Liver (tissue), 9 donors: ENCODE data around the gene CHD5. TPM values are rescaled to one million over a fixed set of nuclear protein-coding genes. Genes with fewer than 3 reads are reported as not detected.

Source experiments
- DNase-seq: peaks from one replicate; pipeline ENCODE4 v3.0.0-alpha.2; 2017; ENCODE audit warnings: low spot score
- H3K27ac ChIP-seq, 2 donors: one replicate each; pipeline ENCODE4 v1.7.0; 2013; ENCODE audit warnings: inconsistent platforms in 2 of 2, low read length in 2 of 2, control low read depth in 1 of 2, low read depth in 1 of 2, mild to moderate bottlenecking in 1 of 2
- H3K27me3 ChIP-seq, 4 donors: one replicate each; pipeline versions ENCODE4 v1.6.1 to v1.7.0; 2013; ENCODE audit warnings: low read length in 3 of 4, inconsistent platforms in 1 of 4, mild to moderate bottlenecking in 1 of 4, moderate library complexity in 1 of 4; ENCODE audit not compliant: control insufficient read depth in 4 of 4, insufficient read depth in 4 of 4
- H3K36me3 ChIP-seq, 4 donors: one replicate each; pipeline versions ENCODE4 v1.6.1 to v1.7.0; 2013; ENCODE audit warnings: low read length in 3 of 4, mild to moderate bottlenecking in 3 of 4, low read depth in 1 of 4, moderate library complexity in 1 of 4; ENCODE audit not compliant: control insufficient read depth in 4 of 4, insufficient read depth in 3 of 4
- H3K4me1 ChIP-seq, 4 donors: one replicate each; pipeline versions ENCODE4 v1.6.1 to v1.7.0; 2013; ENCODE audit warnings: low read length in 3 of 4, mild to moderate bottlenecking in 3 of 4, moderate library complexity in 1 of 4; ENCODE audit not compliant: control insufficient read depth in 4 of 4, insufficient read depth in 4 of 4
- H3K4me3 ChIP-seq, 3 donors: one replicate each; pipeline versions ENCODE4 v1.6.1 to v1.7.0; 2013; ENCODE audit warnings: low read length in 3 of 3, control low read depth in 1 of 3, low read depth in 1 of 3, mild to moderate bottlenecking in 1 of 3
- H3K9ac ChIP-seq, 2 donors: one replicate each; pipeline ENCODE4 v1.7.0; 2013; ENCODE audit warnings: low read length in 2 of 2, mild to moderate bottlenecking in 2 of 2, moderate library complexity in 2 of 2, control low read depth in 1 of 2, low read depth in 1 of 2
- H3K9me3 ChIP-seq, 4 donors: one replicate each; pipeline versions ENCODE4 v1.6.1 to v1.7.0; 2013; ENCODE audit warnings: low read length in 3 of 4; ENCODE audit not compliant: control insufficient read depth in 4 of 4
- ATF3 ChIP-seq: IDR thresholded peaks from 2 replicates; pipeline ENCODE4 v1.6.1; 2016; ENCODE audit warnings: antibody characterized with exemption
- CTCF ChIP-seq: fragments of 150-350 bp; IDR thresholded peaks from 2 replicates; pipeline ENCODE4 v1.5.1; 2017; ENCODE audit warnings: improper control_type of control experiment, low read depth, low read length; ENCODE audit not compliant: missing input control
- EGR1 ChIP-seq, 2 donors: IDR thresholded peaks; 2 replicates each; pipeline ENCODE4 v1.6.1; 2016 to 2018; ENCODE audit warnings: antibody characterized with exemption in 2 of 2, low read depth in 2 of 2
- FOXA1 ChIP-seq: IDR thresholded peaks from 2 replicates; pipeline ENCODE4 v1.6.1; 2016; ENCODE audit warnings: antibody characterized with exemption
- FOXA2 ChIP-seq: IDR thresholded peaks from 2 replicates; pipeline ENCODE4 v1.6.1; 2016; ENCODE audit warnings: antibody characterized with exemption
- GABPA ChIP-seq, 2 donors: IDR thresholded peaks in 1 of 2; conservative IDR thresholded peaks in 1 of 2; 2 replicates each; pipeline ENCODE4 v1.6.1; 2016; ENCODE audit warnings: antibody characterized with exemption in 2 of 2, mild to moderate bottlenecking in 1 of 2, moderate library complexity in 1 of 2
- HNF4A ChIP-seq, 2 donors: conservative IDR thresholded peaks; 2 replicates each; pipeline ENCODE4 v1.6.1; 2016; ENCODE audit warnings: antibody characterized with exemption in 2 of 2, mild to moderate bottlenecking in 2 of 2
- HNF4G ChIP-seq: IDR thresholded peaks from 2 replicates; pipeline ENCODE4 v1.6.1; 2016; ENCODE audit warnings: antibody characterized with exemption
- JUND ChIP-seq, 2 donors: IDR thresholded peaks; 2 replicates each; pipeline ENCODE4 v1.6.1; 2016; ENCODE audit warnings: antibody characterized with exemption in 2 of 2
- MAX ChIP-seq: IDR thresholded peaks from 2 replicates; pipeline ENCODE4 v1.6.1; 2016; ENCODE audit warnings: antibody characterized with exemption
- NR2F2 ChIP-seq: IDR thresholded peaks from 2 replicates; pipeline ENCODE4 v1.6.1; 2016; ENCODE audit warnings: antibody characterized with exemption
- RAD21 ChIP-seq, 2 donors: IDR thresholded peaks; 2 replicates each; pipeline ENCODE4 v1.6.1; 2016; ENCODE audit warnings: antibody characterized with exemption in 2 of 2, mild to moderate bottlenecking in 2 of 2
- REST ChIP-seq: IDR thresholded peaks from 2 replicates; pipeline ENCODE4 v1.6.1; 2016; ENCODE audit warnings: antibody characterized with exemption, mild to moderate bottlenecking
- RXRA ChIP-seq, 2 donors: IDR thresholded peaks; 2 replicates each; pipeline ENCODE4 v1.6.1; 2017 to 2018; ENCODE audit warnings: antibody characterized with exemption in 2 of 2, mild to moderate bottlenecking in 1 of 2
- SP1 ChIP-seq: IDR thresholded peaks from 2 replicates; pipeline ENCODE4 v1.6.1; 2018; ENCODE audit warnings: antibody characterized with exemption, mild to moderate bottlenecking
- TAF1 ChIP-seq: conservative IDR thresholded peaks from 2 replicates; pipeline ENCODE4 v1.6.1; 2016; ENCODE audit warnings: antibody characterized with exemption, mild to moderate bottlenecking
- YY1 ChIP-seq: IDR thresholded peaks from 2 replicates; pipeline ENCODE4 v1.6.1; 2016; ENCODE audit warnings: antibody characterized with exemption, mild to moderate bottlenecking
- ZBTB33 ChIP-seq: IDR thresholded peaks from 2 replicates; pipeline ENCODE4 v1.6.1; 2016; ENCODE audit warnings: antibody characterized with exemption
- WGBS: extraction: QIAGEN DNeasy Blood & Tissue Kit; methylation state at CpG from one replicate; pipeline ENCODE4 v1.1.7; 2013; 5-methylcytosine and 5-hydroxymethylcytosine counted together
- polyA plus RNA-seq, 2 donors: library from polyadenylated mRNA; stranded (reverse) in 1 of 2; unstranded in 1 of 2; fragments of 200-250 nt in 1 of 2; fragments of >200 nt in 1 of 2; fragmentation: Nextera tagmentation in 1 of 2; extraction: Ambion mirVana in 1 of 2; gene quantifications; one replicate each; pipeline versions ENCODE4 v1.2.1 to v1.2.3, GENCODE V29; 2013 to 2015
- total RNA-seq, 2 donors: library from RNA; depleted of rRNA; stranded (reverse); fragments of >200 nt; gene quantifications; one replicate each; pipeline ENCODE4 v1.2.3, GENCODE V29; 2014
- donor health status: healthy.
- donor health status: healthy.
- donor health status: healthy.
- donor health status: healthy.
- donor health status: healthy.

The CHD5 gene
- total and polyA plus RNA-seq, 4 donors, result under 0.01 to 0.08 TPM; not detected in 2

GRCh38 chr1:6131561-6131960, 48.6 kb downstream of the CHD5 start:
- peaks cover 0 to 7% (median 0%) of the 10 kb centered on the region in 4 donors for H3K27me3 ChIP-seq
- peaks cover 0 to 3% (median 0%) of the 10 kb centered on the region in 4 donors for H3K4me1 ChIP-seq
- H3K9ac ChIP-seq, result no peak overlapping the region
- 90% methylated on average over 9 of the region's 9 CpGs for WGBS
- no peak for DNase-seq
- H3K27ac ChIP-seq, result no peak overlapping the region
- TF ChIP-seq CTCF (no peak), HNF4A (conservative IDR thresholded peaks at IDR 0.05) (no peak), YY1 (no peak), NR2F2 (no peak), HNF4G (no peak), FOXA2 (no peak), JUND (IDR thresholded peaks at IDR 0.05) (no peak), TAF1 (no peak), RXRA (IDR thresholded peaks at IDR 0.05) (no peak), FOXA1 (no peak), RAD21 (IDR thresholded peaks at IDR 0.05) (no peak), ATF3 (no peak), SP1 (no peak), REST (no peak), MAX (no peak), GABPA (IDR thresholded peaks at IDR 0.05 in 1 of 2, conservative IDR thresholded peaks at IDR 0.05 in 1 of 2) (no peak), ZBTB33 (no peak), EGR1 (IDR thresholded peaks at IDR 0.05; ENCODE audit: low read depth in 2 of 2) (no peak)
- H3K36me3 ChIP-seq, result no peaks in the 10 kb centered on the region
- H3K4me3 ChIP-seq, result no peak overlapping the region
- H3K9me3 ChIP-seq, result peaks cover 0 to 6% (median 5%) of the 10 kb centered on the region in 4 donors
